Measurements from ENCODE around the gene ZMYND8. TPM values are rescaled to one million over a fixed set of nuclear protein-coding genes. Genes with fewer than 3 reads are reported as not detected.

ZMYND8 gene
- polyA plus RNA-seq, 1 donor from 2014 or later = 16.8 TPM

GRCh38 chr20:47191956-47192355 lies 164.5 kb downstream of the ZMYND8 start:
- H3K27me3 ChIP-seq (ENCODE audit: insufficient read depth, low read depth, low read length) = no peaks in the 10 kb centered on the region
- H3K9me2 ChIP-seq (ENCODE audit: insufficient read depth, low read length) = no peaks in the 10 kb centered on the region
- TF ChIP-seq POLR2AphosphoS5 (IDR thresholded peaks at IDR 0.05) (no peak), CTCF (IDR thresholded peaks at IDR 0.05; ENCODE audit: poor library complexity, severe bottlenecking) (no peak), MXI1 (conservative IDR thresholded peaks at IDR 0.05; ENCODE audit: poor library complexity, severe bottlenecking) (no peak), EP300 (conservative IDR thresholded peaks at IDR 0.05; ENCODE audit: poor library complexity, severe bottlenecking) (no peak), EZH2 (IDR thresholded peaks at IDR 0.05; ENCODE audit: borderline replicate concordance, insufficient read depth, low read length, poor library complexity, severe bottlenecking) (no peak), TAF1 (IDR thresholded peaks at IDR 0.05; ENCODE audit: low read depth) (no peak), RAD21 (conservative IDR thresholded peaks at IDR 0.05) (no peak), SMC3 (conservative IDR thresholded peaks at IDR 0.05; ENCODE audit: poor library complexity) (no peak)
- TF ChIP-seq, protein P1, sequence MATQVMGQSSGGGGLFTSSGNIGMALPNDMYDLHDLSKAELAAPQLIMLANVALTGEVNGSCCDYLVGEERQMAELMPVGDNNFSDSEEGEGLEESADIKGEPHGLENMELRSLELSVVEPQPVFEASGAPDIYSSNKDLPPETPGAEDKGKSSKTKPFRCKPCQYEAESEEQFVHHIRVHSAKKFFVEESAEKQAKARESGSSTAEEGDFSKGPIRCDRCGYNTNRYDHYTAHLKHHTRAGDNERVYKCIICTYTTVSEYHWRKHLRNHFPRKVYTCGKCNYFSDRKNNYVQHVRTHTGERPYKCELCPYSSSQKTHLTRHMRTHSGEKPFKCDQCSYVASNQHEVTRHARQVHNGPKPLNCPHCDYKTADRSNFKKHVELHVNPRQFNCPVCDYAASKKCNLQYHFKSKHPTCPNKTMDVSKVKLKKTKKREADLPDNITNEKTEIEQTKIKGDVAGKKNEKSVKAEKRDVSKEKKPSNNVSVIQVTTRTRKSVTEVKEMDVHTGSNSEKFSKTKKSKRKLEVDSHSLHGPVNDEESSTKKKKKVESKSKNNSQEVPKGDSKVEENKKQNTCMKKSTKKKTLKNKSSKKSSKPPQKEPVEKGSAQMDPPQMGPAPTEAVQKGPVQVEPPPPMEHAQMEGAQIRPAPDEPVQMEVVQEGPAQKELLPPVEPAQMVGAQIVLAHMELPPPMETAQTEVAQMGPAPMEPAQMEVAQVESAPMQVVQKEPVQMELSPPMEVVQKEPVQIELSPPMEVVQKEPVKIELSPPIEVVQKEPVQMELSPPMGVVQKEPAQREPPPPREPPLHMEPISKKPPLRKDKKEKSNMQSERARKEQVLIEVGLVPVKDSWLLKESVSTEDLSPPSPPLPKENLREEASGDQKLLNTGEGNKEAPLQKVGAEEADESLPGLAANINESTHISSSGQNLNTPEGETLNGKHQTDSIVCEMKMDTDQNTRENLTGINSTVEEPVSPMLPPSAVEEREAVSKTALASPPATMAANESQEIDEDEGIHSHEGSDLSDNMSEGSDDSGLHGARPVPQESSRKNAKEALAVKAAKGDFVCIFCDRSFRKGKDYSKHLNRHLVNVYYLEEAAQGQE (IDR thresholded peaks at IDR 0.05; ENCODE audit: borderline replicate concordance) = no peak
- H3K9me3 ChIP-seq (ENCODE audit: low read length) = no peaks in the 10 kb centered on the region
- H4K20me1 ChIP-seq (ENCODE audit: insufficient read depth) = no peaks in the 10 kb centered on the region
- H3K79me2 ChIP-seq (replicated peaks; ENCODE audit: insufficient read depth, low read length) = no peaks in the 10 kb centered on the region
- H3K27ac ChIP-seq (ENCODE audit: low read length) = no peak overlapping the region
- no peak overlapping the region for H3K4me2 ChIP-seq (ENCODE audit: low read length)
- no peak overlapping the region for H3K4me3 ChIP-seq (ENCODE audit: low read length)
- no peaks in the 10 kb centered on the region for H3F3A ChIP-seq (ENCODE audit: insufficient read depth, low read length, poor library complexity, severe bottlenecking)
- H3K36me3 ChIP-seq (ENCODE audit: insufficient read depth, low read length) = no peaks in the 10 kb centered on the region
- no peak overlapping the region for H2AFZ ChIP-seq (ENCODE audit: low read depth, low read length)
- no peak overlapping the region for H3K9ac ChIP-seq (ENCODE audit: low read length)

DNA sequence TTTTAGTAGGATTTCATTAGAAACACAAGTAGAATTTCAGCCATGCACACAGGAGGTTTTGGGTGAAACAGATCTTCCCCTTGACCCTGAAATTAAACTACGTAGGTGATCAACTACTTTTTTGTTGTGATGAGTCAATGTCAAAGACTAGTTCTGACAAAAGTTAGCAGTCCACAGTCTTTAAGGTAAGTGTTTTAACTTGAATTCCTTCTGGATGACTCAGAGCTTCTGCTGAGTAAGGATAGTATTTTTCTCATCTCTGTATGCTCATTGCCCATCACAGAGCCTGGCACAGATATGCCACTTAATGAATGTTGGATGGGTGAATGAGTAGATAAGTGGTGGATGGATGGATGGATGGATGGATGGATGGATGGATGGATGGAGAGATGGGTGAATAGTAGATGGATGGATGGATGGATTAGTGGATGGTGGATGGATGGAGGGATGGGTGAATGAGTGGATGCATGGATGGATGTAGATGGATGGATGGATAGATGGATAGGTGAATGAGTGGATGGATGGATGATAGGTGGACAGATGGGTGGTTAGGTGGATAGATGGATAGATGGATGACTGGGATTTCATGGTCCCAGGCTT lies 165.3 kb downstream of the ZMYND8 start:
- no peaks in the 10 kb centered on the region for H3K27me3 ChIP-seq (ENCODE audit: insufficient read depth, low read depth, low read length)
- H3K9me2 ChIP-seq (ENCODE audit: insufficient read depth, low read length) = no peaks in the 10 kb centered on the region
- H4K20me1 ChIP-seq (ENCODE audit: insufficient read depth) = no peaks in the 10 kb centered on the region
- H3K27ac ChIP-seq (ENCODE audit: low read length) = no peak overlapping the region
- no peaks in the 10 kb centered on the region for H3K36me3 ChIP-seq (ENCODE audit: insufficient read depth, low read length)
- no peak for TF ChIP-seq RAD21 (conservative IDR thresholded peaks at IDR 0.05)
- no peak overlapping the region for H3K4me2 ChIP-seq (ENCODE audit: low read length)
- no peak overlapping the region for H2AFZ ChIP-seq (ENCODE audit: low read depth, low read length)
- H3K79me2 ChIP-seq (replicated peaks; ENCODE audit: insufficient read depth, low read length) = no peaks in the 10 kb centered on the region
- no peak overlapping the region for H3K4me3 ChIP-seq (ENCODE audit: low read length)
- H3F3A ChIP-seq (ENCODE audit: insufficient read depth, low read length, poor library complexity, severe bottlenecking) = no peaks in the 10 kb centered on the region
- no peaks in the 10 kb centered on the region for H3K9me3 ChIP-seq (ENCODE audit: low read length)
- H3K9ac ChIP-seq (ENCODE audit: low read length) = no peak overlapping the region
